Motor neuron (in vitro differentiated cells): Measurements from ENCODE around the gene SHFL. TPM values are rescaled to one million over a fixed set of nuclear protein-coding genes. Genes with fewer than 3 reads are reported as not detected.

ENCODE experiments used
- ATAC-seq, 8 experiments: fragments of 200-7000 bp; cut with Tn5 transposase; replicated peaks in 6 of 8; 2 replicates each; pipeline ENCODE4 v1.8.0; 2021; ENCODE audit warnings: mild to moderate bottlenecking in 8 of 8, moderate library complexity in 8 of 8
- H3K27ac ChIP-seq, 2 donors: fragments of 250-450 bp; sonication (Bioruptor Pico); 2 replicates each; pipeline ENCODE4 v1.9.0; 2021; ENCODE audit warnings: antibody characterized with exemption in 2 of 2, mild to moderate bottlenecking in 2 of 2, moderate library complexity in 1 of 2
- H3K4me1 ChIP-seq, 2 donors: fragments of 250-450 bp; sonication (Bioruptor Pico); replicated peaks in 1 of 2; 2 replicates each; pipeline ENCODE4 v1.6.1; 2021; ENCODE audit warnings: antibody characterized with exemption in 2 of 2, mild to moderate bottlenecking in 2 of 2, moderate library complexity in 1 of 2
- H3K4me3 ChIP-seq, 5 donors: fragments of 250-450 bp; sonication (Bioruptor Pico); 2 replicates each; pipeline ENCODE4 v1.9.0; 2021; ENCODE audit warnings: antibody characterized with exemption in 5 of 5, mild to moderate bottlenecking in 5 of 5, moderate library complexity in 4 of 5
- WGBS, 10 experiments: fragments of 450-650 bp; shearing (Covaris generic); methylation state at CpG; one replicate each; pipeline ENCODE4 v1.0.0; 2022; 5-methylcytosine and 5-hydroxymethylcytosine counted together
- in situ Hi-C, 9 experiments: fragments of 400-800 bp; cut with MboI; loops; one replicate each; pipeline ENCODE4 v1.15.0; 2021; ENCODE audit warnings: low sequenced_read_pairs in 9 of 9, low pct_unique_long_range_greater_than_20kb in 2 of 9; ENCODE audit not compliant: unreplicated experiment in 9 of 9
- total RNA-seq, 8 experiments: library from RNA; unstranded; fragments of 300-600 nt; gene quantifications; 2 replicates each; pipeline versions ENCODE4 v1.2.3 to v1.2.4, GENCODE V29; 2022

The SHFL gene
- total RNA-seq, 8 experiments from 2014 or later = 2.2 to 29.4 (median 12.0) TPM

- Histone ChIP-seq H3K4me1 (no peaks in the 10 kb centered on the region), H3K4me3 (no peak overlapping the region), H3K27ac (no peak overlapping the region)
- WGBS, 10 experiments = 17 to 88% (median 67%) methylated on average over 1 to 4 of the region's 6 CpGs; no CpG with 5 or more reads in 3 of the 10 experiments
- in situ Hi-C loops = no loop called here
- ATAC-seq = no peak
Observed at GRCh38 chr19:10069046-10069445, 17.1 kb upstream of the SHFL start.

DNA sequence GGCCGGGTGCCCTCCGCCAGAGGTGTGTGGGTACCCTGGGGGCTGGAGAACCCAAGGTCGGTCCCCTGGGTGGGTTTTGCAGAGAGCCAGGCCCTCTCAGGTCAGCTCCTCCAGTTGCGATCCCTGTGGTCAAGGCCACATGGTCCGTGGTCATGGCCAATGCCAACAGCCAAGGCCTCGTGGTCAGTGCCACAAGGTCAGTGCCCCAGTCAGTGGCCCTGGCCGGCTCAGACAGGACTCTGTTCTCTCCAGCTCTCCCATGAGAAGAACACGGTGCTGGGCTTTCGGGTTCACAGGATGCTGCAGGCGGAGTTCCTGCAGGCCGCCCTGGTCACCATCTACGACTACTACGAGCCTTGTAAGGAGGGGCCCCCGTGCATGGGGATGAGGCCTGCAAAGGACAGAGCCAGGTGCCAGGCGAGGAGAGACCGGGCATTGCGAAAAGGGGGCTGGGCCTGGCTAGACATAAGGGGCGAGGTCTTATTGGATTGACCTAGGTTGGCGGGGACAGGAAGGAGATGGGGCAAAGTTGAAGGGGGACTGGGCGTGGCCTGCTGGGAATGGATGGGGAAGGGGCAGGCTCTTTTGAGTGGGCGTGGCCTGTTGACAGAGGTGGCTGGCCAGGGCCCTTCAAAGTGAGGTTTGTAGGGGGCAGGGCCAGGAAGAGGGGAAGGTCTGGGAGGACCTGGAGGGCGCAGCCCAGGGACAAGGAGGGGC, 15.2 kb upstream of the SHFL start:
- Histone ChIP-seq H3K4me3 (no peak overlapping the region), H3K27ac (no peak overlapping the region), H3K4me1 (no peaks in the 10 kb centered on the region)
- no peak for ATAC-seq
- 61 to 91% (median 70%) methylated on average over 3 to 7 of the region's 22 CpGs; no CpG with 5 or more reads in 5 of the 10 experiments for WGBS, 10 experiments
- in situ Hi-C loops = no loop called here

- peak in 4 of 8 experiments; percentile 50 to 79 (median 62) for ATAC-seq
- no peak overlapping the region for H3K27ac ChIP-seq
- H3K4me3 ChIP-seq = no peak overlapping the region
- H3K4me1 ChIP-seq = no peaks in the 10 kb centered on the region
- WGBS, 10 experiments = 14 to 67% (median 40%) methylated on average over 1 to 2 of the region's 2 CpGs; no CpG with 5 or more reads in 5 of the 10 experiments
- in situ Hi-C loops = no loop called here
Observed at GRCh38 chr19:10074153-10074552, 12.0 kb upstream of the SHFL start.

DNA sequence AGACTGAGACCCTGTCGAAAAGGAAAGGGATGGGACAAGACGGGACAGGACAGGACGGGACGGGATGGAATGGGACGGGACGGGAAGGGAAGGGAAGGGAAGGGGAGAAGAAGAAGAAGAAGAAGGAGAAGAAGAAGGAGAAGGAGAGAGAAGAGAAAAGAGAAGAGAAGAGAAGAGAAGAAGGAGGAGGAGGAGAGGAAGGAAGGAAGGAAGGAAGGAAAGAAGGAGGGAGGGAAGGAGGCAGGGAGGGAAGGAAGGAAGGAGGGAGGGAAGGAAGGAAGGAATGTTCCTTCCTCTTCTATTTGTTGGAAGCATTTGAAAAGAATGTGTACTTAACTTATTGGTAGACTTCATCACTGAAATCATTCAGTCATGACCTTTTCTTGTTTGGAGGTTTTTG, 9.6 kb upstream of the SHFL start:
- 41 to 84% (median 70%) methylated on average over 1 to 6 of the region's 6 CpGs; no CpG with 5 or more reads in 5 of the 10 experiments for WGBS, 10 experiments
- no peak overlapping the region for H3K4me3 ChIP-seq
- H3K27ac ChIP-seq = no peak overlapping the region
- in situ Hi-C loops = no loop called here
- H3K4me1 ChIP-seq = no peaks in the 10 kb centered on the region
- ATAC-seq = no peak

DNA sequence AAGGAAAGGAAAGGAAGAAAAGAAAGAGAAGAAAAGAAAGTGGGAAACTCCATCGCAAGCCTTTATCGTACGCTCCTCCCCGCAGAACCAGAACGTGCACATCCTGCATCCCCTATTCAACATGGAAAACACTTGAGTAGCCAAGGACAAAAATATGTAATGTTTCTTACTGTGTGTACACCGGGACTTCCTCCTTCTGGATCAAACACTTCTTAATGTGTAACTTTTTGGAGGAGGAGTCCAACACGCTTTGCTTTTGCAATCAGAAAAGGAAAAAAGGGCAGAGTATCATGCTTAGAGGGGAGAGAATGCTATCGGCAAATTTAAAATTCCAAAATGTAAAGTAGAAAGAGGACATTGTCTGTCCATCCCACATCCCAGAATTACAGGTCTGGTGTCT, 7.8 kb upstream of the SHFL start:
- in situ Hi-C loops = no loop called here
- H3K4me3 ChIP-seq = no peak overlapping the region
- ATAC-seq = no peak
- 23 to 91% (median 54%) methylated on average over 2 to 8 of the region's 8 CpGs; no CpG with 5 or more reads in 2 of the 10 experiments for WGBS, 10 experiments
- H3K4me1 ChIP-seq = no peaks in the 10 kb centered on the region
- H3K27ac ChIP-seq = no peak overlapping the region

GRCh38 chr19:10079031-10079453, 7.1 kb upstream of the SHFL start:
- in situ Hi-C loops = no loop called here
- H3K27ac ChIP-seq = no peak overlapping the region
- WGBS, 10 experiments = 60 to 83% (median 74%) methylated on average over 1 to 3 of the region's 7 CpGs; no CpG with 5 or more reads in 6 of the 10 experiments
- no peak overlapping the region for H3K4me3 ChIP-seq
- ATAC-seq = no peak
- no peaks in the 10 kb centered on the region for H3K4me1 ChIP-seq

DNA sequence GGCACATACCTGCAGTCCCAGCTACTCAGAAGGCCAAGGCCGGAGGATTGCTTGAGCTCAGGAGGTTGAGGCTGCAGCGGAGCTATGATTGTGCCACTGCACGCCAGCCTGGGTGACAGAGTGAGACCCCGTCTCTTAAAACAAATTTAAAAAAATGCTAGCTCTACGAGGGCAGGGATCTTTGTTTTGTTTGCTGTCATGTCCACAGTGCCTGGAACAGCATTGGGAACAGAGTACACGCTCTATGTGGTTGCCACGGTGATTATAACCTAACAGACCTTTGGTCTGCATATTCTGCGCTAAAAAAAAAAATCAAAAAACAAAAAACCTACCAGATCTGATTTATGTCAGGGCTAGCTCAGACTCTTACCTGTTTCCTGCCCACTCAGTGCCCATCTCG, 2.2 kb upstream of the SHFL start:
- in situ Hi-C loops = no loop called here
- no peak overlapping the region for H3K27ac ChIP-seq
- no peak for ATAC-seq
- H3K4me3 ChIP-seq = no peak overlapping the region
- WGBS, 10 experiments = 20 to 100% (median 60%) methylated on average over 1 to 8 of the region's 9 CpGs; no CpG with 5 or more reads in 1 of the 10 experiments
- no peaks in the 10 kb centered on the region for H3K4me1 ChIP-seq

DNA sequence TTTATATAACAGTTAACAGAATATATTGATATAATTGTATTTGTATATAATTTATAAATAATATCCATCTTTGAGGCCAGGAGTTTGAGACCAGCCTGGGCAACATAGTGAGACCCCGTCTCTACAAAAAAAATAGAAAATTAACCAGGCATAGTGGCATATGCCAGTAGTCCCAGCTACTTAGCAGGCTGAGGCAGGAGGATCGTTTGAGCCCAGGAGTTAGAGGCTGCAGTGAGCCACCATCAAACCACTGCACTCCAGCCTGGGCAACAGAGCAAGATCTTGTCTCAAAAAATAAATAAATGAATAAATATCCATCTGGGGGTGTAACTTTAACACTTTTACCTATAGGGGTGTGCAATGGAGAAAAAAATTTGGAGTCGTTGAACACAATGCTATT, 1.3 kb upstream of the SHFL start:
- in situ Hi-C loops = no loop called here
- Histone ChIP-seq H3K27ac (no peak overlapping the region), H3K4me1 (no peaks in the 10 kb centered on the region), H3K4me3 (no peak overlapping the region)
- no peak for ATAC-seq
- 20 to 100% (median 73%) methylated on average over 1 to 3 of the region's 3 CpGs; no CpG with 5 or more reads in 2 of the 10 experiments for WGBS, 10 experiments

- peak overlapping the region; percentile 38 to 60 (median 44) for H3K4me3 ChIP-seq
- H3K4me1 ChIP-seq = no peaks in the 10 kb centered on the region
- in situ Hi-C loops = no loop called here
- ATAC-seq = peak in 7 of 8 experiments; percentile 5 to 39 (median 21)
- WGBS, 10 experiments = 0% methylated on average over 1 of the region's 43 CpGs; no CpG with 5 or more reads in 9 of the 10 experiments
- no peak overlapping the region for H3K27ac ChIP-seq
Observed at GRCh38 chr19:10086591-10087192, 575 bp downstream of the SHFL start.

GRCh38 chr19:10087296-10088061, 1.4 kb downstream of the SHFL start:
- in situ Hi-C loops = no loop called here
- H3K27ac ChIP-seq = no peak overlapping the region
- no peaks in the 10 kb centered on the region for H3K4me1 ChIP-seq
- 63 to 100% (median 89%) methylated on average over 1 to 8 of the region's 18 CpGs; no CpG with 5 or more reads in 4 of the 10 experiments for WGBS, 10 experiments
- no peak for ATAC-seq
- H3K4me3 ChIP-seq = peak overlapping the region in 1 of 5 donors; percentile 44

GRCh38 chr19:10088949-10089554, 2.9 kb downstream of the SHFL start:
- H3K4me3 ChIP-seq = no peak overlapping the region
- WGBS, 10 experiments = 40 to 100% (median 90%) methylated on average over 1 to 5 of the region's 6 CpGs; no CpG with 5 or more reads in 4 of the 10 experiments

GRCh38 chr19:10089801-10090375, 3.8 kb downstream of the SHFL start:
- ATAC-seq = no peak
- H3K4me3 ChIP-seq = no peak overlapping the region
- in situ Hi-C loops = no loop called here
- H3K27ac ChIP-seq = no peak overlapping the region
- 100% methylated on average over 1 of the region's 15 CpGs; no CpG with 5 or more reads in 9 of the 10 experiments for WGBS, 10 experiments
- H3K4me1 ChIP-seq = no peaks in the 10 kb centered on the region

More at GRCh38 chr19:10088949-10089554, 2.9 kb downstream of the SHFL start:
- ATAC-seq = no peak
- H3K4me1 ChIP-seq = no peaks in the 10 kb centered on the region
- in situ Hi-C loops = no loop called here
- no peak overlapping the region for H3K27ac ChIP-seq
